IPS-18a (cell line): ENCODE data around the gene CFAP99.

Source experiments
- H3K27ac ChIP-seq: one replicate; pipeline ENCODE4 v1.5.1; 2013; ENCODE audit warnings: low read length
- H3K27me3 ChIP-seq: one replicate; pipeline ENCODE4 v1.6.1; 2013; ENCODE audit warnings: mild to moderate bottlenecking, low read length; ENCODE audit not compliant: control insufficient read depth, insufficient read depth
- H3K36me3 ChIP-seq: one replicate; pipeline ENCODE4 v1.6.1; 2013; ENCODE audit warnings: low read depth, low read length; ENCODE audit not compliant: control insufficient read depth
- H3K4me1 ChIP-seq: one replicate; pipeline ENCODE4 v1.6.1; 2013; ENCODE audit warnings: low read depth, low read length; ENCODE audit not compliant: control insufficient read depth
- H3K4me3 ChIP-seq: one replicate; pipeline ENCODE4 v1.5.1; 2013; ENCODE audit warnings: low read length
- H3K9ac ChIP-seq: one replicate; pipeline ENCODE4 v1.6.1; 2013; ENCODE audit warnings: mild to moderate bottlenecking, low read length, moderate library complexity
- H3K9me3 ChIP-seq: one replicate; pipeline ENCODE4 v1.6.1; 2013; ENCODE audit warnings: low read depth, low read length; ENCODE audit not compliant: control insufficient read depth

Gene CFAP99

GRCh38 chr4:2402048-2402842, 16.5 kb upstream of the CFAP99 start:
- no peak overlapping the region for H3K27ac ChIP-seq
- H3K27me3 ChIP-seq: peaks cover 23% of the 10 kb centered on the region
- no peak overlapping the region for H3K9ac ChIP-seq
- peaks cover 9% of the 10 kb centered on the region for H3K4me1 ChIP-seq
- H3K36me3 ChIP-seq: no peaks in the 10 kb centered on the region
- peak overlapping the region; percentile 21 for H3K4me3 ChIP-seq
- no peaks in the 10 kb centered on the region for H3K9me3 ChIP-seq

- Histone ChIP-seq H3K36me3 (no peaks in the 10 kb centered on the region), H3K27ac (no peak overlapping the region), H3K9me3 (no peaks in the 10 kb centered on the region), H3K9ac (no peak overlapping the region), H3K4me1 (peaks cover 9% of the 10 kb centered on the region), H3K4me3 (no peak overlapping the region), H3K27me3 (peaks cover 23% of the 10 kb centered on the region)
Measured at GRCh38 chr4:2402941-2403340, 15.8 kb upstream of the CFAP99 start.

DNA sequence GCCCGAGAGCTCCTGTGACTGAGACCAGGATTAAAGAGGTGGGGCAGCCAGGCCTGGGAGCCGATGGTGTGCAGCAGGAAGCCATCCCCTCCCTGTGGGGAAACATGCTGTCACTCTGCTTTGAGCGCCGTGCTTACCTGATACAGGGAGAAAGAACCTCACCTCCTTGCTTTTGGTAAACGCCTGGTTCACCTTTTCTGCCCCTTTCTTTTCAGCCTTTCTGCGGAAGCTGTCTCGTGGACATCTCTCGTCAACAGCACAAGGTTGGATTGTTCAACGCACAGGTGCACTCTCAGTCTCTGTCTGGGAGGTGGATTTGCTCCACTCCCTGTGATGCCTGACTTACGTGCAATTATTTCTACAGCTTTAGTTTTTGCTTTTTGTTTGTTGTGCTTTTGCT, 12.3 kb upstream of the CFAP99 start:
- Histone ChIP-seq H3K4me1 (peaks cover 9% of the 10 kb centered on the region), H3K36me3 (no peaks in the 10 kb centered on the region), H3K4me3 (no peak overlapping the region), H3K27ac (no peak overlapping the region), H3K9ac (no peak overlapping the region), H3K27me3 (peaks cover 17% of the 10 kb centered on the region), H3K9me3 (no peaks in the 10 kb centered on the region)

DNA sequence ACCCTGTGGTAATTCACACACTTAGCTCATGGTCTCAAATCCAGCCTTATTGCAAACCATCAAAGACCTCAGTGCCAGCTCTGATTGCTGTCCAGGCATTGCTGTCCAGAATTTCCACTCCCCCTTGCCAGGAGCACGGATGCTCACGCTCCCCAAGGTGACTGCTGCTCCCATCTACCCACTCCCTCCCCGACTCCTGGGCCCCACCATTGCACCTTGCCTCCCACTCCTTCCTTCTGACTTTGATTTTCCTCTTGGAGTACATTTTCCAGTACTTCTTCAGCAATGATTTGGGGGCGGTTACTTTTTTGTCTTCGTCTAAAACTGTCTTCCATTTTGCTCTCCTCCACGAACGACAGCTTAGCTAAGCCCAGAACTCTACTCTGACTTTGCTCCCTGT, 11.8 kb upstream of the CFAP99 start:
- no peaks in the 10 kb centered on the region for H3K36me3 ChIP-seq
- no peaks in the 10 kb centered on the region for H3K9me3 ChIP-seq
- H3K27me3 ChIP-seq: peaks cover 12% of the 10 kb centered on the region
- H3K4me3 ChIP-seq: no peak overlapping the region
- H3K4me1 ChIP-seq: peaks cover 6% of the 10 kb centered on the region
- no peak overlapping the region for H3K27ac ChIP-seq
- H3K9ac ChIP-seq: no peak overlapping the region

DNA sequence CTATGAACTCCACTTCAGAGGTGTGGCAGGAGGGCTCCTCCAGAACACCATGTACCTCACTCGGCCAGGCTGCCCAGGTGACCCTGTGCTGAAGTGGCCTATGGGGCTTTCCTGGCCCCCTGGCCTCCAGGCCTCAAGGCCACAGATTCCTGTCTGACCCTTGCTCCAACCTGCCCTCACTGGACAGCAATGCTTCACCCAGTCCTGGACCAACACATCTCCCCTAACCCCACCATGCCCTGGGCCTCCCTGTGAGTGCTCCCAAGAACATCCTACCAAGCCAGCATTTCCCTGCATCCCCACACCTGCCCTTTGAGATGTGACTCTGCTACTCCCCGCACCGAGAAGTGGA, 10.8 kb upstream of the CFAP99 start:
- H3K27me3 ChIP-seq: peaks cover 14% of the 10 kb centered on the region
- peaks cover 6% of the 10 kb centered on the region for H3K4me1 ChIP-seq
- H3K4me3 ChIP-seq: no peak overlapping the region
- no peaks in the 10 kb centered on the region for H3K9me3 ChIP-seq
- H3K9ac ChIP-seq: no peak overlapping the region
- no peak overlapping the region for H3K27ac ChIP-seq
- H3K36me3 ChIP-seq: no peaks in the 10 kb centered on the region

GRCh38 chr4:2408401-2408958, 10.3 kb upstream of the CFAP99 start:
- Histone ChIP-seq H3K36me3 (no peaks in the 10 kb centered on the region), H3K4me1 (peaks cover 11% of the 10 kb centered on the region), H3K9ac (no peak overlapping the region), H3K4me3 (no peak overlapping the region), H3K27ac (no peak overlapping the region), H3K27me3 (peaks cover 9% of the 10 kb centered on the region), H3K9me3 (no peaks in the 10 kb centered on the region)

DNA sequence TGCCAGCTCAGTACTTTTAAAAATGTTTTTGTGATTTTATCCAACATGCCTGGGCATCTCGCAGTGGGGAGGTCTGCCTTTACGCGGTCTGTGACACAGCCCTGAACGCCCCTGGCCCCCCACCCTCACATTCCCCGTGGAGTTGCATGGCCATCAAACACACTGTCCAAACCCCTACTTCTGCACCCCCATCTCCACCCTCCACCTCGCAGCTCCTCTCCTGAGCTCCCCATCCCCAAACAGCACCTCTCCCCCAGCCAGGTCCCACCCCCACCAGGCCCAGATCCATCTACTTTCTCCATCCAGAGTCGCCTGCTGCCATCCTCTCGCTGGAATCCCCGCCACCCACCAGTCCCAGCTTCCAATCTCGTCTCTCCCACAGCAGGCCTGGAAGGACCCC, 9.8 kb upstream of the CFAP99 start:
- H3K9me3 ChIP-seq: no peaks in the 10 kb centered on the region
- no peak overlapping the region for H3K9ac ChIP-seq
- H3K27ac ChIP-seq: no peak overlapping the region
- H3K4me1 ChIP-seq: peaks cover 16% of the 10 kb centered on the region
- H3K27me3 ChIP-seq: peaks cover 13% of the 10 kb centered on the region
- H3K36me3 ChIP-seq: no peaks in the 10 kb centered on the region
- H3K4me3 ChIP-seq: no peak overlapping the region

GRCh38 chr4:2409381-2409783, 9.4 kb upstream of the CFAP99 start:
- H3K9ac ChIP-seq: no peak overlapping the region
- H3K4me1 ChIP-seq: peaks cover 18% of the 10 kb centered on the region
- no peaks in the 10 kb centered on the region for H3K9me3 ChIP-seq
- H3K36me3 ChIP-seq: no peaks in the 10 kb centered on the region
- no peak overlapping the region for H3K4me3 ChIP-seq
- H3K27me3 ChIP-seq: peaks cover 17% of the 10 kb centered on the region
- no peak overlapping the region for H3K27ac ChIP-seq

- Histone ChIP-seq H3K4me1 (peaks cover 22% of the 10 kb centered on the region), H3K9ac (no peak overlapping the region), H3K9me3 (no peaks in the 10 kb centered on the region), H3K4me3 (no peak overlapping the region), H3K36me3 (no peaks in the 10 kb centered on the region), H3K27me3 (peaks cover 43% of the 10 kb centered on the region), H3K27ac (no peak overlapping the region)
Measured at GRCh38 chr4:2411786-2412510, 6.8 kb upstream of the CFAP99 start.

- H3K27me3 ChIP-seq: peaks cover 49% of the 10 kb centered on the region
- peaks cover 22% of the 10 kb centered on the region for H3K4me1 ChIP-seq
- H3K27ac ChIP-seq: no peak overlapping the region
- no peaks in the 10 kb centered on the region for H3K36me3 ChIP-seq
- peak overlapping the region; percentile 50 for H3K4me3 ChIP-seq
- H3K9ac ChIP-seq: peak overlapping the region; percentile 19
- H3K9me3 ChIP-seq: no peaks in the 10 kb centered on the region
Measured at GRCh38 chr4:2412534-2412884, 6.2 kb upstream of the CFAP99 start.

DNA sequence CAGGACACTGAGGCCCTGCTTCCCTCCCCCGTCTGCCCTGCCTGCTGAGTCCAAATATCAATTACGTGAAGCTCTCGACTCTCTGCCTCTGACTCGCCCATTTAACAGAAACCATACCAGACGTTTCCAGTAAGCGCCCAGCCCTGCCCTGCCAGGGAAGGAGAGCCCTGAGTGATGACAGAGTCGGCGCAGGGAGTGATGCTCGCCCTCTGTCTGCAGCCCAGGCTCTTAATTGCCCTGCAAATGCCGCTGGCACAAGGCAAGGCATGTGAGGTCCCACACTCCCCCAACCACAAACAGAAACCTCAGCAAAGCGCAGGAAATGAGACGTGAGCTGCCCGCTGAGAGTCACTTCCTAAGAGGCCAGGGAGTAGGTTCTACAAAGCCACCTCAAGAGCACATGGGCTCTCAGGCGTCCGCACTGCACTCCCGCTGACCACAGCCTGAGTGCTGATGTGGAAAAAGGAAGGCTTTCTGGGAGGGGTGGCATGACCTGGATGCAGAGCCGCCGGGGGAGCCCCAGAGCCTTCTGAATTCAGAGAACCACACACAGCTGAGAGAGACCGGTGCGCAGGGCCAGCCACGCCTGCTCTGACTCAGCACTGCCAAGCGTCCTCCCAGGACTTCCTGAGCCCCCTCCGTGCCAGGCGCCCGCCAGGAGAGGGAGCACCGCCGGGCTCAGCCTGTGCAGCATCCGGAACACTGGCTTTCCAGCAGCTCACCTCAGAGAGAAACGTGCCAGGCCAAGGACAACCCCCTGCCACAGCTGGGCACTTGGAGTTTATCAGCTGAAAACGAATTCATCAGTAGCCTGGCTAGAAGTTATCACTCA, 5.7 kb upstream of the CFAP99 start:
- H3K36me3 ChIP-seq: no peaks in the 10 kb centered on the region
- H3K9ac ChIP-seq: peak overlapping the region; percentile 19
- H3K4me3 ChIP-seq: peak overlapping the region; percentile 50
- peaks cover 55% of the 10 kb centered on the region for H3K27me3 ChIP-seq
- peaks cover 22% of the 10 kb centered on the region for H3K4me1 ChIP-seq
- no peaks in the 10 kb centered on the region for H3K9me3 ChIP-seq
- no peak overlapping the region for H3K27ac ChIP-seq
